NCI-H1105 treated with DMSO at 0.1 percent for 48 hours (cell line): ENCODE measurements around the gene PPP1R37.

ENCODE experiments used
- DNase-seq: peaks from one replicate; lab custom pipeline; 2025; lab: John Stamatoyannopoulos, UW

The PPP1R37 gene

DNA sequence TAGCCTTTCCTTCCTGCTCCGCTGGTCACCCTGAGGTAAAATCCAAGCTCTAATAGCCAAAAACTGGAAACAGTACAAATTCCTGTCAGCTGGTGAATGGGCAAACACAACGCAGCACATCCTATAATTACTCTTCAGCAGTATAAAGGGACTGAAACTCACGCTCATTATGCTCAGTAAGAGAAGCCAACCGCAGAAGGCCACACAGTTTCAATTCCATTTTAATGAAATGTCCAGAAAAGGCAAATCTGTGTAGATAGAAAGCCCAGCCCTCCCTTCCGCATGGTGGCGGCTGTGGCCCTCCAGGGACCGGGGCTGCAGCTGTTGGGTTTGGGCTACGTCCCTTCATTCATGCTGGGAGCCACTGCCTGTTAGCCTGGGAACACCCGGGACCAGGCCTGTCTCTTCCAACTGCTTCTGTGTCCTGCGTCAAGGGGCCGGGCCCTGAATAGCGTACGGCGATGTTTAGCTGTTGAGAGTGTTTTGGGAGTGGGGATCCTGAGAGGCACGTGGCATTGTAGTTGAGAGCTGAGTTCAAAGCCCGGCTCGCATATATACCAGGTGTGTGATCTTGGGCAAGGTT, 44.3 kb downstream of the PPP1R37 start:
- no peak for DNase-seq

DNA sequence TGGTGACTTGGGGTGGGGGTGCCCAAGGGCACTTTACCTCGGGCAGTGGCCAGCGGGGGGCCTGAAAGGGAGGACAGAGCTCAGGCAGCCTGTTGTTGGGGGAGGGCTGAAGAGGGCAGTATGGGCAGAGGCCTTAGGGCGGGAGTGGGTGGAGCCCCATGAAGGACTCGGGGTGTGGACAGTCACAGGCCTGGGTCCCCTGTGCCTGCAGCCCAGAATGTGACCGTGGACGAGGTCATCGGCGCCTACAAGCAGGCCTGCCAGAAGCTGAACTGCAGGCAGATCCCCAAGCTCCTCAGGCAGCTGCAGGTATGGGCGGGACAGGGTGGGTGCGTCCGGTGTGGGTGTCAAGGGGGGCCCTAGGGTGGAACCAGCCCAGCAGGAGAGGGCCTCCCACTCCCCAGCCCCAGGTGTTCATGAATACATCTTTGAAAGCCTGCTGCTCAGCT, 45.3 kb downstream of the PPP1R37 start:
- no peak for DNase-seq

DNA sequence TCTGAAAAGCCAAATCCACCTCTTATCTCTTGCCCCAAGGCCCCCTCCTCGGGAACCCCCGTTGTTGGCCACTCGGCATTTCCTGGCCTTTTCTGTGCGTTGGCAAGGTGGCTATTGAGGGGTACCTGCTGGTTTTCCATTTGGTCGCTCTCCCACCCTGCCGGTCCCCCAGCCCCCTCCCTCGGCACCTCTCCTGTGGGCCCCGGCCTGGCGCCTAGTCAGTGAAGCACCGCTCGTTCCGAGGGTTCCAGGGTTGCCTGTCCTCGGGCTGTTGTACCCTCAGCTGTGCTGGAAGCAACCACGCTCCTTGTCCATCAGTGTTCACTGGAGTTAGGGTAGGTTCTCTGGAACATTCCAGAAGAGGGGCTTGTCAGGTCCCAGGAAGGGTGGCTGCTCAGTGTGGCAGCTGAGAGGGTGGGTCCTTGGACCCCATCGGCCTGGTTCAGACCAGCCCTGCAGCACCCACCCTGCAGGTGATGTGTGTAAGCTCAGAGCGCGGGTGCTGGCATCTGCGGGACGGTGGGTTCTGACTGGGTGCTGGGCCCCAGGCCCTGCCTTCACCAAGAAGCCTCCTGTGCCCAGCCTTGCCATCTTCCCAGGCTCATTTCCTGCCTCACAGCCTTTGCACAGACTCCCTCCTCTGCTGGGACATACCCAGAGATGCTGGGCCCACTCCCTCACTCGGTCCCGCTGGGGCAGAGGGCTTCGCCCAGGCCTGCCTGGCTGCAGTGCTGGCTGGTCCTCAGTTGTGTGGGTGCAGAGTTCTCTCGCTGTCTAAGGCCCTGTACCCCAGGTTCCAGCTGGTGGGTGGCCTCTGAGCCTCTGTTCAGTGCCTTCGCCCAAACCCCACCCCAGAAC, 46.5 kb downstream of the PPP1R37 start:
- no peak for DNase-seq

DNA sequence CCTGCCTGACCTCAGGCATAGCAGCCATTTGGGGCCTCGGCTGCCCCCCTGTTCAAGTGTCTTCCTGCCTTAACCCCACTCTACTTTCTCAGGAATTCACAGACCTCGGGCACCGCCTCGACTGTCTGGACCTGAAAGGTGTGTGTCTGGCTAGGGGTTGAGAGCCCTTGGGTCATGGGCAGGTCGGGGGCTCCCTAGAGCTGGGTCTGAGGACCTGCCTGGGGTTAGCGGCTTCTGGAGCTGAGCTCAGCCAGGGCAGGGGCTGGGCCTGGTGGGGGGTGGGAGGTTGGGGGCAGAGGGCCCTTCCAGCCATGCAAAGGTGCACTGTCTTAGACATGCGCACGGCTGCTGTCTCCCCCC, 47.1 kb downstream of the PPP1R37 start:
- DNase-seq, result no peak

DNA sequence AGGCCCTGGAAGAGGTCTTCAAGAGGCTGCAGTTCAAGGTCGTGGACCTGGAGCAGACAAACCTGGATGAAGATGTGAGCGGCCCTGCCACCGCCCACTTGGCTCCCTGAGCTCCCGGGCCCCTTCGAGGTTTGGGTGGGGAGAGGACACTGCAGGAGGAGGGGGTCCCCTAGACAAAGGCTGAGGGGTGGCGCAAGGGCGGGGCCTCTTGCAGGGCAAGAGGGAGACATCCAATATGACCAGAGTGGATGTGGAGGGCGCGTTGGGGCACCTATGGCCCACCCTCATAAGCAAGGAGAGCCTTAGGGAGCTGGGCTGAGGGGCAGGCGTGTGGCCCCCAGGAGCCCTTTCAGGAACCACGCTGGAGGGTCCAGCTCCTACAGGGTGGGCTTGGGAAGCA, 47.6 kb downstream of the PPP1R37 start:
- no peak for DNase-seq

DNA sequence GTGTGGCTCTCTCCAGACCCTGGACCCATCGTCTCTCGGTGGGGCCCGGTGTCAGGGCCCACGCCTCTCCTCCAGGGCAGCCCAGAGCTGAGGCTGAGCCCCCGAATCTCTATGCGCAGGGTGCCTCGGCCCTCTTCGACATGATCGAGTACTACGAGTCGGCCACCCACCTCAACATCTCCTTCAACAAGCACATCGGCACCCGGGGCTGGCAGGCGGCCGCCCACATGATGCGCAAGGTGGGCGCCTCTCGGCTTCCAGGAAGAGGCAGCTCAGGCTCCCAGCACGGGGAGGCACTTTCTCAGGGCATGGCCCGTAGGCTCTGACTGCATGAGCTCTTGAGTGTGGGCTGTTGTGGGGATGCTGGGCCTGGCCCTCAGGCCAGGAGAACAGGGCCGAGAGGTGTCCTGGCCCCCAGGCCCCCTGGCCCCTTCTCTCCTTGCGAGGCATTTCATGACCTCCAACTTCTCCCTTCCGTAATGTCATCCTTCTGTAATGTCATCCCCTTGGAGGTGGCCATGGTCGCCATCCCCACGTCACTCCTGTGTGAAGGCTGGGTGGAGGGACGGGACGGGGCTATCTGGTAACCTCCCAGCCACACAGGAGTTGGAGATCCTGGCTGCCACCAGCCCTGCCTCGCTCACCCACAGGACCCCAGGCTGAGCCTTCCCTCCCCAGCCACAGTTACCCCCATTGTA, 48.4 kb downstream of the PPP1R37 start:
- no peak for DNase-seq

DNA sequence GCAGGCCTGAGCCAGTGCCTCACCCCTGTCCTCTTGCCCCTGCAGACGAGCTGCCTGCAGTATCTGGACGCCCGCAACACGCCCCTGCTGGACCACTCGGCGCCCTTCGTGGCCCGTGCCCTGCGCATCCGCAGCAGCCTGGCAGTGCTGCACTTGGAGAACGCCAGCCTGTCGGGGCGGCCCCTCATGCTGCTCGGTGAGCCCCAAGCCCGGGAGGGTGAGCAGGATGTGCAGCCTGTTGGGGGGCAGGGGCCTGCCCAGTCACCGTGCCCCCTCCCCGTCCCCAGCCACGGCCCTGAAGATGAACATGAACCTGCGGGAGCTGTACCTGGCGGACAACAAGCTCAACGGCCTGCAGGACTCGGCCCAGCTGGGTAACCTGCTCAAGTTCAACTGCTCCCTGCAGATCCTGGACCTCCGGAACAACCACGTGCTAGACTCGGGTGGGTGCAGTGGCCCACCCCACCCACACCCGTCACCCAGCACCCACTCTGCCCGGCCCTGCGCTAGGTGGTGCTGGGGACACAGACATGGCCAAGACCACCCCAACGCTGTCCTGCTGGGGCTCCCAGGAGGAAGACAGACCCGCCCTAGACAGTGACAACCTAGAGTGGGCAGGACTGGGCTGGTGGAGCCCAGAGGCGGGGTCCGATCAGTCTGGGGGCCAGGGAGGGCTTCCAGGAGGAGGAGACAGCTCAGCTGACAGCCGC, 49.2 kb downstream of the PPP1R37 start:
- no peak for DNase-seq

DNA sequence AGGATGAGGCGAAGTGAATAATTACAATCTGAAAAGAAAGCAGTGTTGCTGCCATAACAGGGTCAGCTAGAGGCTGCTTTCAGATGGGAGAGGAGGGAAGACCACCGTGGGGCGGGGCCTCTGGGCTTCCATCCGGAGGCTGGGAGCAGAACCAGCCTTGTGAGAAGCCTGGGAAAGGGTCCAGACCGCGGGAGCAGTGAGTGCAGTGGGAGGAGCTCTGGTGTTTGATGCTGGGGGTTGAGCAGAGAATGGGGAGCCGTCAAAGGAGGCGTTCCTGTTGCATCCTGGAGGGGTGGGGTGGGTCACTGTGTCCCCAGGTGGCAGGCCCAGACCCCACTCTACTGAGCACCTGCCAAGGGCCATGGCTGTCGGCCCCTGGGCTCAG, 49.7 kb downstream of the PPP1R37 start:
- DNase-seq, result no peak

DNA sequence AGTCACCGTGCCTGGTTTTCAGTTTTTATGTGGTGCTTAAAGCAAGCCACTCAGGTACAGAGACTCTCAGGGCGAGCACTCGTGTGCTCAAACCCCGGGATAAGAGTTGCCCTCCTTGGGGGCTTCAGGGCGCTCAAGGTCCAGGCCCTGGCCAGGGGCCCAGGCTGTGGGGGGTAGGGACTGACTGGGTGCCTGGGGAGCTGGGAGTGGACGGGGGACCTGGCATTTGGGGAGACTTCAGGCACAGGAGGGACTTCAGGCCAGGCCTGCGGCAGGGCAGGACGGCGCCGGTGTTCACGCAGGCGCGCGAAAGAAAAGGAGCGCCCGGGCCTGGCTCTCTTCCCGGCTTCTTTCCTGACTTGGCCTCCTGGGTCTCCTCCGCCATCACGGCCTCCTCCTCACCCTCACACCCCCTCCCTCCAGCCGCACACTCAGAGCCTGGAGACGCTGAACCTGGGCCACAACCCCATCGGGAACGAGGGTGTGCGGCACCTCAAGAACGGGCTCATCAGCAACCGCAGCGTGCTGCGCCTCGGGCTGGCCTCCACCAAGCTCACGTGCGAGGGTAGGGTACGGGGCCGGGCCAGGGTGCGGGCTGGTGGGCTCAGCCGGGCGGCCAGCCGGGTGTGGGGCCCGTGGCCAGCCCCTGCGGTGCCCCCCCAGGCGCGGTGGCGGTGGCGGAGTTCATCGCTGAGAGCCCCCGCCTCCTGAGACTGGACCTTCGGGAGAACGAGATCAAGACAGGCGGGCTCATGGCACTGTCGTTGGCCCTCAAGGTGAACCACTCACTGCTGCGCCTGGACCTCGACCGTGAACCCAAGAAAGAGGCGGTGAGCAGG, 51.7 kb downstream of the PPP1R37 start:
- DNase-seq, result no peak

DNA sequence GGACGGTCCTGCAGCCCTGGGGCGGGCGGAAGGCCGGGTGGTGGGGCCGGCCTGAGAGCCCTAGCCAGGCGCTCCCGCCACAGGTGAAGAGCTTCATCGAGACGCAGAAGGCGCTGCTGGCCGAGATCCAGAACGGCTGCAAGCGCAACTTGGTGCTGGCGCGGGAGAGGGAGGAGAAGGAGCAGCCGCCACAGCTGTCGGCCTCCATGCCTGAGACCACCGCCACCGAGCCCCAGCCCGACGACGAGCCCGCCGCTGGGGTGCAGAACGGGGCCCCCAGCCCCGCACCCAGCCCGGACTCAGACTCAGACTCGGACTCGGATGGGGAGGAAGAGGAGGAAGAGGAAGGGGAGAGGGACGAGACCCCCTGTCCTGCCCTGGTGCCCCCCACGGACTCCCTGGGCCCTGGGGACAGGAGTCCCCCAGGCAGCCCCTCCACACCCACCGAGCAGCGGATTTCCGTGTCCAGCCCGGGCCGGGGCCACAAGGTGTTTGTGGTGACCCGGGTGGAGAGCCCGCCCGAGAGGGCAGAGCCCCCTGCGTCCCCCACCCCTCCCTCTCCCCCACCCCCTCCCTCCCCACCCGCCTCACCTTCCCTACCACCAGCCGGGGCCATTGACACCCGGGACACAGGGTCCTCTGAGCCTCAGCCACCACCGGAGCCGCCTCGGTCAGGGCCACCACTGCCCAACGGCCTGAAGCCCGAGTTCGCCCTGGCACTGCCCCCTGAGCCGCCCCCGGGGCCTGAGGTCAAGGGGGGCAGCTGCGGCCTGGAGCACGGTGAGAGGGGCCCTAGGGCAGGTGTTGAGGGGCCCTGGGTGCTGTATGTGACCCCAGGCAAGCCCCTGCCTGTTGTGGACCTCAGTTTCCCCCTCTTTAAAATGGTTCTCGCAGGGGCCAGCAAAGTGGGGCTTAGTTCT, 52.6 kb downstream of the PPP1R37 start:
- no peak for DNase-seq

DNA sequence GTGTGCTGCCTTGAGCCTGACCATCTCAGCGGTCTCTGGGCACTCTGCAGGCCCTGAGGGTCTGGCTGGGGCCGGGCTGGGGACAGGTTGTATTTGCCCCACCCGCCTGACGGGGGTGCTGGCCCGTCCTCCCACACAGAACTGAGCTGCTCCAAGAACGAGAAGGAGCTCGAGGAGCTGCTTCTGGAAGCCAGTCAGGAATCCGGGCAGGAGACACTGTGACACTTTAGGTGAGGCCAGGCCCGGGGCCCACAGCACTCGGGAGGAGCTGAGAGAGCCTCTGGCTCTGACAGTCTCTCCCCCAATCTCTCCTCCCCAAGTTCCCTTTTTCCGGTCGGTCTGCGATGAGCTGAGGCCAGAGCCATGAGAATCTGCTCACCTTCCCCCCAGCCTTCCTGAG, 53.3 kb downstream of the PPP1R37 start:
- DNase-seq, result no peak

DNA sequence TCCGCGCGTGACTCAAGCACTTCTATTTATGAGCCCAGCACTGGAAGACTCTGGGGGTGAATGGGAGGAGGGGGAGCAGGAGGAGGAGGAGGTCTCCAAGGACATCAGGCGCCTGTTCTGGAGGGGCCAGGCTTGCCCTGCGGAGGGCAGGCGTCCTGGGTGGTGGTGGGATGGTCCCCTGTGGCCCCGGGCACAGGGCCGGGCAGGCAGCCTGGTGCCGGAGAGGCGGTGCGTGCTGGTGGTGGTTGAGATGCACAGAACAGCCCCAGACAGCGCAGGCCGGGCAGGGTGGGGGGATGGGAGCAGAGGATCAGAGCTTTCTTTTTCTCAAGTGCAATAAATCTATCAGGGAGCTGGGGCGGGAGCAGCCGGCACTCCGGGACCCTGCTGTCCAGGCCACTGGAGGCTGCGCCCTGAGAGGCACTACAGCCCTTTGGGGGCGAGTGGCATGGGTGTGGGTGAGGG, 53.8 kb downstream of the PPP1R37 start:
- DNase-seq, result no peak

DNA sequence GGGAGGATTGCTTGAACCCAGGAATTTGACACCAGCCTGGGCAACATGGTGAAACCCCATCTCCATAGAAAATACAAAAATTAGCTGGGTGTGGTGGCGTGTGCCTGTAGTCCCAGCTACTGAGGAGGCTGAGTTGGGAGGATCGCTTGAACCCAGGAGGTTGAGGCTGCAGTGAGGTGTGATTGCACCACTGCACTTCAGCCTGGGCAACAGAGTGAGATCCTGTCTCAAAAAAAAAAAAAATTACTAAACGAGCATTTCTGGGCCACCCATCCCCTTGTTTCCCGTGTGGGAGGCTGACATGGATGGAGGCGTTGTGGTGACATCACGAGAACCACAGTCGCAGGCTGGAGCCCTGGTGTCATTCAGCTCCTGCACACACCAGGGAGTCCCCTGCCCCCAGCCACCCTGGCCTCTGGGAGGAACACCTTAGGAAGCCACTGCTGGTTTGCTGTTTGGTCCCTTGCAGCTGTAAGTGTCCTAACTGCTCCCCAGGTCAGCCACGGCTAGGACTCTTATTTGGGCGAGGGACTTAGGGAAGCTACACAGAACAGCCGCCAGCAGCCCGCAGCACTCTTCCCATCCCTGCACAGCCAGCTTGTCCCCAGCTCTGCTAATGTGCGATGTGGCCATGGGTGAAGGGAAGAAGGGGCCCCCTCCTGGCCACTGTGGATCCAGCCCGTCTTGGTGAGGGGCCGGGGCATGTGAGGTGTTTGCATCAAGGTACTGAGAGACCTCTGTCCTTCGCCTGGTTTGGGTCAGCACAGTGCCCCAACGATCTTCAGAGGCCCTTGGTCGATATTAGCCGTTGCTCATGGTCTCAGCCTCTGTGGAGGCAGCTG, 55.1 kb downstream of the PPP1R37 start:
- no peak for DNase-seq

DNA sequence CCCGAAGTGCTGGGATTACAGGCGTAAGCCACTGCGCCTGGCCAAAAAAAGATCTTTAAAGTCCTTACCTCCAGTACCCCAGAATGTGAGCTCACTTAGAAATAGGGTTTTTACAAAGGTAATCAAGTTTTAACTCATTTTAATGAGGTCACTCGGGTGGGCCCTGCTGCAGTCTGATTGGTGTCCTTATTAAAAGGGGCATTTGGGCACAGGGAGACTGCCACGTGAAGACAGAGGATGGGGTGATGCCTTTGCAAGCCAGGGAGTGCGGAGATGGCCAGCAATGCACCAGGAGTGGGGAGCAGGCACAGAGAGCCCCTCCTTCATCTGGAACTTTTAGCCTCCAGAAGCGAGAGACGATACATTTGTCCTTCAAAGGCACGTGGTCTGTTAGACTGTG, 56.1 kb downstream of the PPP1R37 start:
- no peak for DNase-seq

DNA sequence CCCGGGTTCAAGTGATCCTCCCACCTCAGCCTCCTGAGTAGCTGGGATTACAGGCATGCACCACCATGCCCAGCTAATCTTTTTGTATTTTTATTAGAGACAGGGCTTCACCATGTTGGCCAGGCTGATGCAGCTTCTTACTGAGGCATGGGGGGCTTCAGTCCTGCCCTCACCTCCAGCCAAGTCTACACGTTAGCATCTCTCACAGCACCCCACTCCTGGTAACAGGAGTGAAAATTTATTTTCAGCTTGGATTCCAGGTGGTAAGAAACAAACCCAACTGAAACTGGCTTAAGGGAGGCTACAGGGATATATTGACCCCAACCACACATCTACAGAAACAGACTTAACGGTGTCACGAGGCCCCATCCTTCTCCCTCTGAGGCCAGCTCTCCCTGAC, 57.2 kb downstream of the PPP1R37 start:
- DNase-seq, result no peak

DNA sequence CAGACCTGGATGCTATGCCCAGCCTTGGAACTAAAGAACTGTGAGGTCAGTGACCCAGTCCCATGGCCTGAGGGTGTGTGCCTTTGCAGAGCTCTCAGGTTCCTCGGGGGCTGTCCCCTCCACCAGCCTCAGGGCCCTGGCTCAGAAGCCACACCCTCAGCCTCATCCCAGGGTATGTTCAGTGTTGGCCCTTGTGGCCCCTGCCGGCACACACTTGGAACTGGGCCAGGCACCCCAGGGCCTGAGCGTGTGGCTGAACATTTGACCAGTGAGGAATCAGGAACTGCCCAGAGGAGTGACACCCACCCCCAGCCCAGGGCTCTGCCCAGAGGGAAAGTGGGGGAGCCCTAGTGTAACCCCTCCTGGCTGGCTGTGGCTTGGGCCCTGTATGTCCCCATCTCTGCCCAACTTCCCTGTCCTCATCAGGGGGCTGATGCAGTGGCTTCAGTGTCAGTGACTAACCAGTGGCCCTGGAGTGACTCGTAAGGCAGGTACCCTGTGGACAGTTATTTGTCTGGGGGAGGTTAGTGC, 57.8 kb downstream of the PPP1R37 start:
- DNase-seq, result no peak

DNA sequence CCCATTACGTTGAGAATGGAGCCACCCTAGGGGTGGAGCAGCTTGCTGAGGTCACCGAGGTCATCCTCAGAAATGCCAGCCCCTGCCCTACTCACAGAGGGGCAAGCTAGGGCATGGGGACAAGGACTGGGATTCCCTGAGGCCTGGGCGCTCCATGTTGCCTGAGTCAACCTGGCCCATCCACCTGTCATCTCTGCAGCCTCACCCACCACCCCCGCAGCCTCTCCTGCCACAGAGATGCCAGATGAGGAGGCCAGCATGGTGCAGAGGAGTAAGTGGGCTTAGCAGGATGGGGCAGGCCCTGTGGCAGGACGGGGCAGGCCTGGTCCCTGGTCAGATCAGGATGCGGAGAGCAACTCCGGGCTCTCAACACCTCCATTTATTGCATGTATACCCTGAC, 58.3 kb downstream of the PPP1R37 start:
- no peak for DNase-seq

DNA sequence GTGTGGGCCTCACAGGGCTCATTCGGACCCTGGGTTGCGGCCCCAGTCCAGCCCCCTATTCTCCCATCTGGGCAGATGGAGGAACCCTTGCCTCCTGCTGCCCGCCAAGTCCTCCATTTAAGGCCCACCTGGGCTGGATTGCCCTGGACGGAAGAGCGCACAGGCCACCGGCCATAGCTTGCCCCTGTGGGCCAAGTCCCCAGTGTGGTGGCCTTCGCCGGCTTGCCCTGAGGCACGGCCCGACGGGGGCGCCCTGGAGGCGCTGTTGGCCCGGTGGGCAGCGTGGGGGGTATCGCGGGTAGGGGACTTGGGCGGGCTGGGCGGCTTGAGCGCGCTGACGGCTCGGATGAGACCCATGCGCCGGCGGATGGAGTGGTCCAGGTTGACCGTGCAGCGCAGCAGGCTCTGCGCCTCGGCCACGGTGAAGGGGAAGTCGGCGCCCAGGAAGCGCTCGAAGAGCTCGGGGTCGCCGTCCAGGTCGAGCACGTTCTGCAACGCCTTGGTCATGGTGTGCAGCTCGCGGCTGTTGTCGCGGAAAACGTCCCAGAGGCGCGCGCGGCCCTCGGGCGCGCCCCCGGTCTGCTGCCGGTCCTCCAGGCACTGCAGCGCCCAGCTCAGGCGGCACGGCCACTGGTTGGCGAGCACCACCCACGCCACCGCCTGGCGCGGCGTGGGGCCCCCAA, 59.0 kb downstream of the PPP1R37 start:
- DNase-seq, result no peak
